Vagina (tissue), 2 donors: ENCODE measurements around the gene LPCAT1.

Experiments
- POLR2A ChIP-seq, 2 donors: fragments of 450-650 bp; IDR thresholded peaks; one replicate each; pipeline ENCODE4 v1.6.1; 2017; ENCODE audit warnings: antibody characterized with exemption in 2 of 2, mild to moderate bottlenecking in 2 of 2, moderate library complexity in 2 of 2
- POLR2AphosphoS5 ChIP-seq, 2 donors: sonication (generic); formaldehyde crosslinking; IDR thresholded peaks; one replicate each; pipeline ENCODE4 v1.9.0; 2017; ENCODE audit warnings: antibody characterized with exemption in 2 of 2, mild to moderate bottlenecking in 2 of 2, low read depth in 1 of 2; ENCODE audit not compliant: insufficient read depth in 1 of 2
- TF ChIP-seq, protein P1 (sequence below), 3 experiments: fragments of 450-650 bp in 2 of 3; fragments of 200-600 bp in 1 of 3; sonication (generic) in 1 of 3; IDR thresholded peaks; one replicate each; pipeline ENCODE4 v1.5.1; 2017 to 2019; ENCODE audit warnings: antibody characterized with exemption in 3 of 3, mild to moderate bottlenecking in 2 of 3, moderate library complexity in 2 of 3

- no peak for TF ChIP-seq POLR2A (IDR thresholded peaks at IDR 0.05)
- TF ChIP-seq, protein P1, sequence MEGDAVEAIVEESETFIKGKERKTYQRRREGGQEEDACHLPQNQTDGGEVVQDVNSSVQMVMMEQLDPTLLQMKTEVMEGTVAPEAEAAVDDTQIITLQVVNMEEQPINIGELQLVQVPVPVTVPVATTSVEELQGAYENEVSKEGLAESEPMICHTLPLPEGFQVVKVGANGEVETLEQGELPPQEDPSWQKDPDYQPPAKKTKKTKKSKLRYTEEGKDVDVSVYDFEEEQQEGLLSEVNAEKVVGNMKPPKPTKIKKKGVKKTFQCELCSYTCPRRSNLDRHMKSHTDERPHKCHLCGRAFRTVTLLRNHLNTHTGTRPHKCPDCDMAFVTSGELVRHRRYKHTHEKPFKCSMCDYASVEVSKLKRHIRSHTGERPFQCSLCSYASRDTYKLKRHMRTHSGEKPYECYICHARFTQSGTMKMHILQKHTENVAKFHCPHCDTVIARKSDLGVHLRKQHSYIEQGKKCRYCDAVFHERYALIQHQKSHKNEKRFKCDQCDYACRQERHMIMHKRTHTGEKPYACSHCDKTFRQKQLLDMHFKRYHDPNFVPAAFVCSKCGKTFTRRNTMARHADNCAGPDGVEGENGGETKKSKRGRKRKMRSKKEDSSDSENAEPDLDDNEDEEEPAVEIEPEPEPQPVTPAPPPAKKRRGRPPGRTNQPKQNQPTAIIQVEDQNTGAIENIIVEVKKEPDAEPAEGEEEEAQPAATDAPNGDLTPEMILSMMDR (IDR thresholded peaks at IDR 0.05): no peak
- no peak for TF ChIP-seq POLR2AphosphoS5 (IDR thresholded peaks at IDR 0.05; ENCODE audit: insufficient read depth in 1 of 2, low read depth in 1 of 2)
Measured at GRCh38 chr5:1546556-1546955, 22.8 kb upstream of the LPCAT1 start.
